Activated naive CD4-positive, alpha-beta T cell treated with anti-CD3 and anti-CD28 coated beads, Interleukin-2, amount 10 ng/mL, durations not matched to agents 7 days and 5 days (primary cell): ENCODE results near the gene COIL.

Experiments used
- CTCF ChIA-PET: fragments of 350-600 bp; sonication (Branson Sonifier 250); formaldehyde crosslinking; loops from one replicate; lab custom pipeline; 2021; ENCODE audit warnings: antibody characterized with exemption; lab: Charles Lee
- DNase-seq: peaks from one replicate; pipeline ENCODE4 v3.0.0-alpha.2; 2020
- H3K27ac Mint-ChIP-seq: one replicate; pipeline ENCODE4 v1.8.0; 2021; ENCODE audit warnings: mild to moderate bottlenecking, moderate library complexity, mixed read lengths
- H3K27me3 Mint-ChIP-seq: one replicate; pipeline ENCODE4 v1.8.0; 2021; ENCODE audit warnings: mild to moderate bottlenecking, mixed read lengths
- H3K36me3 Mint-ChIP-seq: one replicate; pipeline ENCODE4 v1.8.0; 2021; ENCODE audit warnings: mixed read lengths
- H3K4me1 Mint-ChIP-seq: one replicate; pipeline ENCODE4 v1.8.0; 2021; ENCODE audit warnings: mixed read lengths
- H3K4me3 Mint-ChIP-seq: one replicate; pipeline ENCODE4 v1.8.0; 2021; ENCODE audit warnings: mild to moderate bottlenecking, moderate library complexity, mixed read lengths
- H3K9me3 Mint-ChIP-seq: one replicate; pipeline ENCODE4 v1.8.0; 2021; ENCODE audit warnings: mixed read lengths

Gene COIL

GRCh38 chr17:56914581-56915273 lies 46.1 kb downstream of the COIL start:
- Mint-ChIP-seq H3K27ac (peak overlapping the region; percentile 92), H3K9me3 (peaks cover 15% of the 10 kb centered on the region), H3K4me1 (peaks cover 54% of the 10 kb centered on the region), H3K27me3 (no peaks in the 10 kb centered on the region), H3K36me3 (peaks cover 27% of the 10 kb centered on the region), H3K4me3 (peak overlapping the region; percentile 88)
- CTCF ChIA-PET = interaction anchor here (1.2 kb wide), 1 partner anchor 25 kb away, joined by 4 read pairs; no protein-coding TSS in a partner anchor
- no peak for DNase-seq

GRCh38 chr17:56913867-56914580 lies 46.8 kb downstream of the COIL start, which contains the start of gene TRIM25:
Gene TRIM25, minus strand, starts transcription at chr17:56914049. Its CDS starts 61 bp downstream, at chr17:56913988.
- DNase-seq = peak; percentile 94
- Mint-ChIP-seq H3K27me3 (no peaks in the 10 kb centered on the region), H3K36me3 (peaks cover 29% of the 10 kb centered on the region), H3K9me3 (peaks cover 14% of the 10 kb centered on the region), H3K4me3 (peak within 1 kb of the TSS; percentile 88), H3K4me1 (peaks cover 56% of the 10 kb centered on the region), H3K27ac (peak within 1 kb of the TSS; percentile 93)
- CTCF ChIA-PET = interaction anchor here (1.2 kb wide), 1 partner anchor 25 kb away, joined by 4 read pairs; no protein-coding TSS in a partner anchor

- H3K27ac Mint-ChIP-seq = peak overlapping the region; percentile 93
- H3K4me1 Mint-ChIP-seq = peaks cover 58% of the 10 kb centered on the region
- H3K4me3 Mint-ChIP-seq = peak overlapping the region; percentile 88
- H3K27me3 Mint-ChIP-seq = no peaks in the 10 kb centered on the region
- peaks cover 12% of the 10 kb centered on the region for H3K9me3 Mint-ChIP-seq
- CTCF ChIA-PET = interaction anchor here (1.2 to 1.4 kb wide), 2 partner anchors 10 to 26 kb away, joined by 4 read pairs; no protein-coding TSS in a partner anchor
- peaks cover 35% of the 10 kb centered on the region for H3K36me3 Mint-ChIP-seq
- DNase-seq = no peak
Measured at GRCh38 chr17:56913353-56913866, 47.4 kb downstream of the COIL start.

- Mint-ChIP-seq H3K27ac (peak overlapping the region; percentile 93), H3K4me3 (peak overlapping the region; percentile 88), H3K36me3 (peaks cover 40% of the 10 kb centered on the region), H3K9me3 (peaks cover 12% of the 10 kb centered on the region), H3K27me3 (no peaks in the 10 kb centered on the region), H3K4me1 (peaks cover 63% of the 10 kb centered on the region)
- DNase-seq = no peak
- CTCF ChIA-PET = interaction anchor here (1.4 kb wide), 1 partner anchor 10 kb away, joined by 4 read pairs; no protein-coding TSS in a partner anchor
Measured at GRCh38 chr17:56913000-56913311, 47.9 kb downstream of the COIL start.

- peaks cover 46% of the 10 kb centered on the region for H3K36me3 Mint-ChIP-seq
- peaks cover 69% of the 10 kb centered on the region for H3K4me1 Mint-ChIP-seq
- peak overlapping the region; percentile 88 for H3K4me3 Mint-ChIP-seq
- no peaks in the 10 kb centered on the region for H3K27me3 Mint-ChIP-seq
- peak overlapping the region; percentile 93 for H3K27ac Mint-ChIP-seq
- CTCF ChIA-PET = interaction anchor here (0.8 to 1.4 kb wide), 2 partner anchors 9 to 27 kb away, joined by 3 to 4 read pairs; no protein-coding TSS in a partner anchor
- DNase-seq = no peak
- H3K9me3 Mint-ChIP-seq = peaks cover 6% of the 10 kb centered on the region
Measured at GRCh38 chr17:56912105-56912999, 48.5 kb downstream of the COIL start.

GRCh38 chr17:56910509-56911235 lies 50.2 kb downstream of the COIL start:
- DNase-seq = no peak
- Mint-ChIP-seq H3K27me3 (no peaks in the 10 kb centered on the region), H3K9me3 (no peaks in the 10 kb centered on the region), H3K4me1 (peaks cover 69% of the 10 kb centered on the region), H3K27ac (peak overlapping the region; percentile 68), H3K36me3 (peaks cover 54% of the 10 kb centered on the region), H3K4me3 (peak overlapping the region; percentile 88)
- CTCF ChIA-PET = interaction anchor here (0.8 to 2.4 kb wide), 2 partner anchors 29 to 89 kb away, joined by 3 to 16 read pairs; no protein-coding TSS in a partner anchor

- Mint-ChIP-seq H3K4me3 (peak overlapping the region; percentile 88), H3K27ac (peak overlapping the region; percentile 68), H3K4me1 (peaks cover 62% of the 10 kb centered on the region), H3K9me3 (no peaks in the 10 kb centered on the region), H3K27me3 (no peaks in the 10 kb centered on the region), H3K36me3 (peaks cover 56% of the 10 kb centered on the region)
- no peak for DNase-seq
- CTCF ChIA-PET = interaction anchor here (0.8 to 2.4 kb wide), 2 partner anchors 30 to 88 kb away, joined by 3 to 16 read pairs; no protein-coding TSS in a partner anchor
Measured at GRCh38 chr17:56909742-56910508, 50.9 kb downstream of the COIL start.

- peak overlapping the region; percentile 86 for H3K27ac Mint-ChIP-seq
- peak; percentile 68 for DNase-seq
- H3K4me1 Mint-ChIP-seq = peaks cover 57% of the 10 kb centered on the region
- CTCF ChIA-PET = no interaction called here
- H3K36me3 Mint-ChIP-seq = peaks cover 69% of the 10 kb centered on the region
- H3K4me3 Mint-ChIP-seq = no peak overlapping the region
- no peaks in the 10 kb centered on the region for H3K27me3 Mint-ChIP-seq
- H3K9me3 Mint-ChIP-seq = no peaks in the 10 kb centered on the region
Measured at GRCh38 chr17:56908001-56908542, 52.8 kb downstream of the COIL start.

GRCh38 chr17:56903560-56903959 lies 57.3 kb downstream of the COIL start:
- no peak overlapping the region for H3K4me3 Mint-ChIP-seq
- peaks cover 24% of the 10 kb centered on the region for H3K4me1 Mint-ChIP-seq
- CTCF ChIA-PET = interaction anchor here (1.1 to 1.8 kb wide), 3 partner anchors 9 to 36 kb away, joined by 3 to 5 read pairs (median 4); no protein-coding TSS in a partner anchor
- H3K27me3 Mint-ChIP-seq = no peaks in the 10 kb centered on the region
- no peak overlapping the region for H3K27ac Mint-ChIP-seq
- H3K9me3 Mint-ChIP-seq = no peaks in the 10 kb centered on the region
- DNase-seq = no peak
- peaks cover 77% of the 10 kb centered on the region for H3K36me3 Mint-ChIP-seq

DNA sequence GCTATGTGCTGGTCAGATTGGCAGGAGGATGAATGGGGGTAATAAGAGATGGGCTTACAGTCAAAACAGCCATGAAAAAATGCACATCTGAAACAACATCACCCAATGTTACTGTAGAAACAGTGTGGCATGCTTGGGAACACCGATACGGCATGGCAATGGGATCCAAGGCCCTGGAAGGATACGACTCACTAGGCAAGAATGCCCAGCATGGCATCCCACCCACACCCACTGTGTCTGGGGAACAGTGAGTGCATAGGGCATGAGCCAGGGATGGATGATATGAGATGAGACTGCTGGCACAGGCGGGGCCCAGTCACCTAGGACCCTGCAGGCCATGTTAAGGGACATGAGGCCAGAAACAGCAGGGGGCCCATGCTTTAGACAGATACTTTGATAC lies 58.5 kb downstream of the COIL start:
- Mint-ChIP-seq H3K27ac (no peak overlapping the region), H3K4me3 (no peak overlapping the region), H3K27me3 (no peaks in the 10 kb centered on the region), H3K4me1 (peaks cover 16% of the 10 kb centered on the region), H3K9me3 (no peaks in the 10 kb centered on the region), H3K36me3 (peaks cover 77% of the 10 kb centered on the region)
- CTCF ChIA-PET = interaction anchor here (0.6 to 1.8 kb wide), 3 partner anchors 10 to 94 kb away, joined by 3 to 5 read pairs (median 4); no protein-coding TSS in a partner anchor
- no peak for DNase-seq

DNA sequence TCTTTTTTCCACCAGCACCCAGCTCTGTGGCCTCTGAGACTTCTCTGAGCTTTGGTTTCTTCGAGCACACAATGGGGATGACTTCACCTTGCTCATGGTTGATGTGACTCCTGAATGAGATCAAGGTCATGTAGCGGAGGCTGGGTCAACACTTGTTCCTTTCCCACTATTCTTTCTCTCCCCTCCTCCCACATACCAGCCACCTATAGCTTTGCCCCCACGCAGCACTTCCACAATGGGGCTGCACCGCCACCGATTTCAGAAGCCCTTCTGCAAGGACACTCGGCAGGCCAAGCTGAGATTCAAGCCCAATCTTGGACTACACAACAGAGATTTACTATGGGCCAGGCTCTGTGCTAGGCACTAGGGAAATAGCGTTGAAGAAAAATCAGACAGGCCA lies 61.4 kb downstream of the COIL start:
- Mint-ChIP-seq H3K27me3 (no peaks in the 10 kb centered on the region), H3K27ac (no peak overlapping the region), H3K4me3 (no peak overlapping the region), H3K4me1 (peaks cover 5% of the 10 kb centered on the region), H3K9me3 (no peaks in the 10 kb centered on the region), H3K36me3 (peaks cover 75% of the 10 kb centered on the region)
- CTCF ChIA-PET = interaction anchor here (1.0 kb wide), 1 partner anchor 9 kb away, joined by 3 read pairs; no protein-coding TSS in a partner anchor
- DNase-seq = no peak

DNA sequence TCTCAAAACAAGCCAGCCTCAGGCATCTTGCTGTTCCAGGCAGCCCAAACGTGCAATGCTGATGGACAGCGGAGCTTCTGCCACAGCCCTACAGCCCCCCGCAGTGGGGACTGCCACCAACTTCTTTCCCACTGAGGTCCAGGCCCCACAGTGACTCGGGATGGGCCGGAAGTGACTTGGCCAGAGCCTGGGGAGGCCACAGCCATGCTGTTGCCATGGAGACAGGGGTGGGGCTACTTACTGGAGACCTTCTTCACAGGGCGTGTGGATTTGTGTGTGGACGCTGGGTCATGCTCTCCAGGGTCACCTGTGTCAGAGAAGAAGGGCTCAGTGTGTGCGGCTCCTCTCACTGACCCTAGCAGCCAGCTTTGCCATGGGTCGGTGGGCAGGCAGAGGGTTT lies 62.0 kb downstream of the COIL start:
- CTCF ChIA-PET = no interaction called here
- Mint-ChIP-seq H3K36me3 (peaks cover 75% of the 10 kb centered on the region), H3K4me1 (peaks cover 5% of the 10 kb centered on the region), H3K27ac (no peak overlapping the region), H3K4me3 (no peak overlapping the region), H3K9me3 (no peaks in the 10 kb centered on the region), H3K27me3 (no peaks in the 10 kb centered on the region)
- no peak for DNase-seq
